Diencephalon (tissue), 1 donor: ENCODE measurements around the gene DISP3. TPM values are rescaled to one million over a fixed set of nuclear protein-coding genes. Genes with fewer than 3 reads are reported as not detected.

Experiments
- total RNA-seq: library from RNA; depleted of rRNA; stranded (reverse); fragments of >200 nt; gene quantifications from one replicate; pipeline ENCODE4 v1.2.3, GENCODE V29; 2014

Gene DISP3
- 10.8 TPM for total RNA-seq

GRCh38 chr1:11478571-11479374, at the start of gene DISP3:
DISP3 (plus strand) TSS chr1:11479155; CDS start chr1:11500993, 21,838 bp downstream.

Other genes with a start within 250 kb of the DISP3 start
- gene MTOR, start 216.6 kb upstream of the DISP3 start, total RNA-seq: 47.7 TPM
- 21.0 TPM for gene UBIAD1, start 206.0 kb upstream of the DISP3 start, total RNA-seq
- 11.5 TPM for gene FBXO2, start 175.3 kb downstream of the DISP3 start, total RNA-seq
- gene FBXO44, start 175.7 kb downstream of the DISP3 start, total RNA-seq: 51.0 TPM
- 8.3 TPM for gene FBXO6, start 185.0 kb downstream of the DISP3 start, total RNA-seq
- 43.1 TPM for gene MAD2L2, start 202.0 kb downstream of the DISP3 start, total RNA-seq
- gene DRAXIN, start 212.6 kb downstream of the DISP3 start, total RNA-seq: 36.7 TPM